ENCODE data around the gene RAB33B.
"Not testable (repeated sequence)": the region's sequence is repeated elsewhere in the genome, so short reads cannot be mapped to it uniquely, and the experiment has no call there.

The RAB33B gene

GRCh38 chr4:139453371-139454110 lies 380 bp upstream of the RAB33B start:
- peak; percentile 47 for TF ChIP-seq CTCF (conservative IDR thresholded peaks at IDR 0.05)
- peak; percentile 60 for TF ChIP-seq ZFX (IDR thresholded peaks at IDR 0.05)
- H3K27ac ChIP-seq = peak overlapping the region; percentile 89

DNA sequence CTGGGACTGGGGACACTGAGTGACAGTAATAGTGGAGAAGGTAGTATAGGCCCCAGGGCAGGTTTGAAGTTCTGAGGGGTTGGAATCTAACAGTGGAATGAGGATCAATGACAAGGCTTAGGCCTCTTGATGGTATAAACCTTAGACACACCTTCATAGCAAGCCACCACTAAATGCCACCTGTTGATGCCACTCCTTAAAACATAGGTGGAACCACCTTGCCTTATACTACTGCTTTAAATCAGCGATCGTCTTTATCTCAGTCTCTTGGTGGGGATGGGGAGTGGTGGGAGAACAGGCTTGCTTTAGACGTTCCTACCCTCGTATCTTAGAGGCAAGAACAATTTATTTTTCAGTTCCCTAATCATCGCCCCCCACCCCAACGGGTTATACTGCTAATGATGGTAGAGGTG lies 1.2 kb downstream of the RAB33B start:
- no peak overlapping the region; the same call in 1 of the 2 replicates for H3K27ac ChIP-seq
- TF ChIP-seq ZFX (IDR thresholded peaks at IDR 0.05) (no peak), CTCF (conservative IDR thresholded peaks at IDR 0.05) (no peak)

DNA sequence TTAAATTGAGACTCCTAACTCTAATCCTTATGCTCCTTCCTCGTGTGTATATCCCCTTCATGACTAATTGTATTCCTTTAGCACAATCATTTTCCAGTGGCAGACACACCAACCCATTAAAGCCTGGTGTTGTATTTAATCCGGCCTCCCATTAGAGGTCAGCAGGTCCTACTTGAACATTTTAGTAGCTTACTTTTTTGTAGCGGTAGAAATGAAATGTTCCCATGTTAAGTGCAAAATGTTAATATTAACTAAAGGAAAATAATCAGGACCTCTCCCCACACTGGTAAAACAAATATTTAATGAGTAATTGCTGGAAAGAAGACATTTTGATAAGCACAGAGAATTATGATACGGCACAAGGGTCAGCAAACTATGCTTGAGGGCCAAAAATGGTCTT lies 3.4 kb downstream of the RAB33B start:
- H3K27ac ChIP-seq = no peak overlapping the region
- TF ChIP-seq CTCF (conservative IDR thresholded peaks at IDR 0.05) (no peak), ZFX (IDR thresholded peaks at IDR 0.05) (no peak)

DNA sequence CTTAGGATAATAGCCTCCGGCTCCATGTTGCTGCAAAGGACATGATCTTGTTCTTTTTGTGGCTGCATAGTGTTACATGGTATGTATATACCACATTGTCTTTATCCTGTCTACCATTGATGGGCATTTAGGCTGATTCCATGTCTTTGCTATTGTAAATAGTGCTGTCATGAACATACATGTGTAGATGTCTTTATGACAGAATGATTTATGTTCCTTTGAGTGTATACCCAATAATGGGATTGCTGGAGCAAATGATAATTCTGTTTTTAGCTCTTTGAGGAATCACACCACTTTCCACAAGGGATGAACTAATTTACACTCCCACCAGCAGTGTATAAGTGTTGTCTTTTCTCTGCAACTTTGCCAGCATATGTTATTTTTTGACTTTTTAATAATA lies 4.6 kb downstream of the RAB33B start:
- H3K27ac ChIP-seq = no peak overlapping the region
- TF ChIP-seq CTCF (conservative IDR thresholded peaks at IDR 0.05) (no peak), ZFX (IDR thresholded peaks at IDR 0.05) (no peak)

- no peak overlapping the region for H3K27ac ChIP-seq
- TF ChIP-seq ZFX (IDR thresholded peaks at IDR 0.05) (no peak), CTCF (conservative IDR thresholded peaks at IDR 0.05) (no peak)
Measured at GRCh38 chr4:139458999-139459398, 5.1 kb downstream of the RAB33B start.

DNA sequence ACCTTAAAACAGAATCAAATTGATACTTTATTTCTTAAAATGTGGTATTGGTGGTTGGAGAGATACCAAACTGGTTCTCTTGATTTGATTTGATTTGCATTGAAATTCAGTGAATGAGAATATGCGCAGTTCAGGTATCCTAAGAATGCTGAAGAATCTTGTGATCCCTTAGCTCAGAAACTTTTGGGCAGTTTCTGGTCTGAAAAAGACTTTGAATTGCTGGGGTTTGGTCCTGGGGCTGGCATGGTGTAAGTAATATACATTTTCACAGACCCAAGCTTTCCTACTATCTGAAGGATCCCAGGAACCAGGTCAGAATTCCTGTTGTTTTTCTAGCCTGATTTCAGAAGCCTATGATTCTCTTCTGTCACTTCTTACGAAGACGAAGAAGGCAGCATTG lies 6.6 kb downstream of the RAB33B start:
- no peak overlapping the region for H3K27ac ChIP-seq
- TF ChIP-seq CTCF (conservative IDR thresholded peaks at IDR 0.05) (no peak), ZFX (IDR thresholded peaks at IDR 0.05) (no peak)

- no peak overlapping the region for H3K27ac ChIP-seq
- TF ChIP-seq ZFX (IDR thresholded peaks at IDR 0.05) (no peak), CTCF (conservative IDR thresholded peaks at IDR 0.05) (no peak)
Measured at GRCh38 chr4:139461022-139461628, 7.2 kb downstream of the RAB33B start.

GRCh38 chr4:139464512-139464911 lies 10.6 kb downstream of the RAB33B start:
- not testable (repeated sequence) for H3K27ac ChIP-seq
